Measurements from ENCODE around the gene MSI2. TPM values are rescaled to one million over a fixed set of nuclear protein-coding genes. Genes with fewer than 3 reads are reported as not detected.
A peak's percentile ranks its signal among the peaks of the same experiment; 100 is the strongest.

MSI2 gene
- total RNA-seq, 1 experiment from 2014 or later = 174 TPM

DNA sequence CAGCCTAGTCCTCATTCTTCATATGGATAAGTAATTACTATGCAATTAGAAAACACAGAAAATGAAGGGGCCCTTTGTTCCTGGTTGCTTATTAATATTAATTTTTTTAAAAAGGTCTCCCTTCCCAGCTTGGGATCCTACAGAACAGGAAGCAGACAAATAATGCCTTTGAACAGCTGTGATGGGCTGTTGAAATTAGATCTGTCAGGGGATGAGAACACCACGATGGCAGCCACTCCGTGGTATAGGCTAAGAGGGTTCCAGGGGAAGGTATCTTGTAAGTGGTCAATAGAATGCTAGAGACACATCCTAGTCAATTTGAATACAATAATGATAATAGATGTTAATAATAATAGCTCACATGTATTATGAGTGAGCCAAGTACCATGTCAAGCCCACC lies 405.7 kb downstream of the MSI2 start:
- Mint-ChIP-seq H3K4me3 (ENCODE audit: unreplicated experiment) (no peak overlapping the region), H3K36me3 (ENCODE audit: insufficient read depth, unreplicated experiment) (peaks cover 52% of the 10 kb centered on the region), H3K27ac (ENCODE audit: unreplicated experiment) (no peak overlapping the region), H3K9me3 (ENCODE audit: unreplicated experiment) (no peaks in the 10 kb centered on the region), H3K27me3 (ENCODE audit: insufficient read depth, unreplicated experiment) (no peaks in the 10 kb centered on the region), H3K4me1 (ENCODE audit: low read depth, unreplicated experiment) (no peaks in the 10 kb centered on the region)
- H3K4me3 ChIP-seq (ENCODE audit: low read depth, low read length) = no peak overlapping the region
- no peaks in the 10 kb centered on the region for H3K27me3 ChIP-seq (replicated peaks; ENCODE audit: control insufficient read depth, insufficient read depth, low read length)
- no peaks in the 10 kb centered on the region for H3K9me3 ChIP-seq
- ChIA-PET CTCF (interaction anchor here (1.1 kb wide), 1 partner anchor 10 kb away, joined by 4 read pairs; no protein-coding TSS in a partner anchor), POLR2A (no interaction called here)
- DNase-seq = no peak
- no TSS peak for BruUV-seq (replicated peaks)
- TF ChIP-seq, protein P1, sequence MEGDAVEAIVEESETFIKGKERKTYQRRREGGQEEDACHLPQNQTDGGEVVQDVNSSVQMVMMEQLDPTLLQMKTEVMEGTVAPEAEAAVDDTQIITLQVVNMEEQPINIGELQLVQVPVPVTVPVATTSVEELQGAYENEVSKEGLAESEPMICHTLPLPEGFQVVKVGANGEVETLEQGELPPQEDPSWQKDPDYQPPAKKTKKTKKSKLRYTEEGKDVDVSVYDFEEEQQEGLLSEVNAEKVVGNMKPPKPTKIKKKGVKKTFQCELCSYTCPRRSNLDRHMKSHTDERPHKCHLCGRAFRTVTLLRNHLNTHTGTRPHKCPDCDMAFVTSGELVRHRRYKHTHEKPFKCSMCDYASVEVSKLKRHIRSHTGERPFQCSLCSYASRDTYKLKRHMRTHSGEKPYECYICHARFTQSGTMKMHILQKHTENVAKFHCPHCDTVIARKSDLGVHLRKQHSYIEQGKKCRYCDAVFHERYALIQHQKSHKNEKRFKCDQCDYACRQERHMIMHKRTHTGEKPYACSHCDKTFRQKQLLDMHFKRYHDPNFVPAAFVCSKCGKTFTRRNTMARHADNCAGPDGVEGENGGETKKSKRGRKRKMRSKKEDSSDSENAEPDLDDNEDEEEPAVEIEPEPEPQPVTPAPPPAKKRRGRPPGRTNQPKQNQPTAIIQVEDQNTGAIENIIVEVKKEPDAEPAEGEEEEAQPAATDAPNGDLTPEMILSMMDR (IDR thresholded peaks at IDR 0.05; ENCODE audit: insufficient read depth in 1 of 2, low read depth in 1 of 2, low read length in 1 of 2, severe bottlenecking in 1 of 2, unreplicated experiment in 1 of 2) = no peak
- H3K36me3 ChIP-seq (ENCODE audit: control insufficient read depth, insufficient read depth, low read length) = no peaks in the 10 kb centered on the region
- H3K4me1 ChIP-seq = peaks cover 5% of the 10 kb centered on the region; the same call in 1 of the 2 replicates
- intact Hi-C loops (cut with micrococcal nuclease; ENCODE audit: unreplicated experiment) = no loop called here

DNA sequence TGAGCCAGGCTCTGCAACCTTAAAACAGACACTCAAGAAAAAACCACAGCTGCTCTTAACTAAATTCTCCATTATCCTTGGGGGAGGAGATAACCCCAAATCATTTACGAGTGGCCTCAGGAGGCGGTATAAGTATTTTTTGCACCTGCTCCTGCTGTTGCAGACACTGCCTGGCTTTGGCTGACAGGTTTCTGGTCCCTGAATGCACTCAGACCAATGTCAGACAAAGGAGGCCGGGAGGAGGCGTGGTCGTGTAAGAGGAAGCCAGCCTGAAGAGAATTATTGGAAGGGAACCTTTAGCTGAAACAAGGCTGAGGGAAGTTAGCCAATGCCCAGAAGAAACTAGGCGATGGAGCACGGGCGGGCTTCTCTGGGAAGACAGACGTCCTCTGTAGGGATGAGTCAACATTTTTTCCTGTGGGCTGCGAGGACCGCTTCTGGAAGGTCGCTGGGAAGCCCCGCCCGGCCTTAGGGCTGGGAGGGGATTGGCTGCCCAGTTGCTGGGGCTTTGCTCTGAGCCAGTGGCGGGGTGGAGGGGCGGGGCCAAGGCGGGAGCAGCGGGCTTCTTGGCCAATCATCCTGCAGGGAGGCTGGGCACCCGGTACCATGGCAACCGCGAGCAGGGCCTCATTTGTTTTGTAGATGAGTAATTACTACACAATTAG lies 406.5 kb downstream of the MSI2 start:
- Histone ChIP-seq H3K9me3 (no peaks in the 10 kb centered on the region), H3K27me3 (replicated peaks; ENCODE audit: control insufficient read depth, insufficient read depth, low read length) (no peaks in the 10 kb centered on the region), H3K4me3 (ENCODE audit: low read depth, low read length) (peak overlapping the region; percentile 17), H3K36me3 (ENCODE audit: control insufficient read depth, insufficient read depth, low read length) (no peaks in the 10 kb centered on the region), H3K4me1 (peaks cover 5% of the 10 kb centered on the region; the same call in 1 of the 2 replicates)
- peak overlapping the region; percentile 50 for H3K27ac Mint-ChIP-seq (ENCODE audit: unreplicated experiment)
- H3K36me3 Mint-ChIP-seq (ENCODE audit: insufficient read depth, unreplicated experiment) = peaks cover 55% of the 10 kb centered on the region
- H3K27me3 Mint-ChIP-seq (ENCODE audit: insufficient read depth, unreplicated experiment) = no peaks in the 10 kb centered on the region
- H3K4me1 Mint-ChIP-seq (ENCODE audit: low read depth, unreplicated experiment) = no peaks in the 10 kb centered on the region
- no TSS peak for BruUV-seq (replicated peaks)
- H3K4me3 Mint-ChIP-seq (ENCODE audit: unreplicated experiment) = peak overlapping the region; percentile 67
- peak; percentile 88 for DNase-seq
- CTCF ChIA-PET = interaction anchor here (0.9 to 1.1 kb wide), 2 partner anchors 9 kb away, joined by 4 read pairs; no protein-coding TSS in a partner anchor
- no peaks in the 10 kb centered on the region for H3K9me3 Mint-ChIP-seq (ENCODE audit: unreplicated experiment)
- TF ChIP-seq, protein P1 (IDR thresholded peaks at IDR 0.05; ENCODE audit: insufficient read depth in 1 of 2, low read depth in 1 of 2, low read length in 1 of 2, severe bottlenecking in 1 of 2, unreplicated experiment in 1 of 2) = no peak
- POLR2A ChIA-PET = no interaction called here
- intact Hi-C loops (cut with micrococcal nuclease; ENCODE audit: unreplicated experiment) = no loop called here

DNA sequence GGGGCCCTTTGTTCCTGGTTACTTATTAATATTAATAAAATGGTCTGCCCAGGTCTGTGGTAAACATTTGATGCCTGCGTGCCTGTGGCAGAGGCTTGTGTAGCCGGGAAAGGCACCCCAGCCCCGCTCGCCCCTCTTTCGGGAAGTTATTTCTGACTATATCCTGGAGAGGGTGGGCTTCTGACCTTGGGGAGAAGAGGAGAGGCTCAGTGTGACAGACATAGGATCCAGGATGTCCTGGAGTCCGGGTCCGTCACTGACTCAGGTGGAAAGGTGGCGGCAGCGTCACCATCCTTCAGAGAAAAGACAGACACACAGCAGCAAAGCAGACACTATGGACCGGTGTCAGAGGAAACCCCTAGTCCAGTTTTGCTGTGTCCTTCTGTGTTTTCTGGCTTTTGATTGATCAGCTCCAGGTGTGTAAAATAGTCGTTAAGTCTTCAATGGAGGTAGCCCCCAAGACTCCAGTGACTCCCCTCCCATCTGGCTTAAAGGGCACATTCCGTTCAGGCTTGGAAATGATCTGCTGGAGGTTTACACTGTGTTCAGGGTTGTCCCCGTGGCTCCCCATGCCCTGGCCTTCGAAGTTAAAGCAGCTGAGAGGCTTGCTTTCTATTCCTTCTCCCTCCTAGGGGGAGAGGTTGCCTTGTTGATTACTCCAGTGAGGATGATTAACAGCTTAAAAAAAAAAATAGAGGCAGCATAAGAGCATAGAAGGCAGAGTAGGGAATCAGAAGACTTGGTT lies 407.2 kb downstream of the MSI2 start:
- Mint-ChIP-seq H3K27ac (ENCODE audit: unreplicated experiment) (no peak overlapping the region), H3K9me3 (ENCODE audit: unreplicated experiment) (no peaks in the 10 kb centered on the region), H3K27me3 (ENCODE audit: insufficient read depth, unreplicated experiment) (no peaks in the 10 kb centered on the region), H3K4me1 (ENCODE audit: low read depth, unreplicated experiment) (no peaks in the 10 kb centered on the region), H3K36me3 (ENCODE audit: insufficient read depth, unreplicated experiment) (peaks cover 52% of the 10 kb centered on the region), H3K4me3 (ENCODE audit: unreplicated experiment) (no peak overlapping the region)
- H3K4me1 ChIP-seq = peaks cover 5% of the 10 kb centered on the region; the same call in 1 of the 2 replicates
- no peaks in the 10 kb centered on the region for H3K9me3 ChIP-seq
- ChIA-PET POLR2A (no interaction called here), CTCF (interaction anchor here (0.9 kb wide), 1 partner anchor 8 kb away, joined by 4 read pairs; no protein-coding TSS in a partner anchor)
- H3K36me3 ChIP-seq (ENCODE audit: control insufficient read depth, insufficient read depth, low read length) = no peaks in the 10 kb centered on the region
- no peaks in the 10 kb centered on the region for H3K27me3 ChIP-seq (replicated peaks; ENCODE audit: control insufficient read depth, insufficient read depth, low read length)
- H3K4me3 ChIP-seq (ENCODE audit: low read depth, low read length) = no peak overlapping the region
- peak in 1 of 2 experiments; percentile 3 for DNase-seq
- intact Hi-C loops (cut with micrococcal nuclease; ENCODE audit: unreplicated experiment) = no loop called here
- no TSS peak for BruUV-seq (replicated peaks)
- TF ChIP-seq, protein P1 (IDR thresholded peaks at IDR 0.05; ENCODE audit: insufficient read depth in 1 of 2, low read depth in 1 of 2, low read length in 1 of 2, severe bottlenecking in 1 of 2, unreplicated experiment in 1 of 2) = no peak
